Activated CD4-positive, alpha-beta T cell treated with anti-CD3 and anti-CD28 coated beads, Interleukin-2, amount 10 ng/mL, durations not matched to agents 24 days and 14 days (primary cell): ENCODE results near the gene PHKG2. TPM values are rescaled to one million over a fixed set of nuclear protein-coding genes. Genes with fewer than 3 reads are reported as not detected.
A peak's percentile ranks its signal among the peaks of the same experiment; 100 is the strongest.

Experiments
- DNase-seq: peaks from one replicate; pipeline ENCODE4 v3.0.0; 2022
- H3K27ac Mint-ChIP-seq: one replicate; pipeline ENCODE4 v1.8.0; 2022; ENCODE audit warnings: mild to moderate bottlenecking, mixed read lengths
- H3K27me3 Mint-ChIP-seq: one replicate; pipeline ENCODE4 v1.8.0; 2022; ENCODE audit warnings: mixed read lengths
- H3K36me3 Mint-ChIP-seq: one replicate; pipeline ENCODE4 v1.8.0; 2022; ENCODE audit warnings: low read depth, mild to moderate bottlenecking, mixed read lengths
- H3K4me1 Mint-ChIP-seq: one replicate; pipeline ENCODE4 v1.8.0; 2021; ENCODE audit warnings: mixed read lengths
- H3K4me3 Mint-ChIP-seq: one replicate; pipeline ENCODE4 v1.8.0; 2022; ENCODE audit warnings: mild to moderate bottlenecking, moderate library complexity, mixed read lengths
- H3K9me3 Mint-ChIP-seq: one replicate; pipeline ENCODE4 v1.8.0; 2021; ENCODE audit warnings: mixed read lengths
- intact Hi-C: fragments of 100-400 bp; cut with micrococcal nuclease; formaldehyde crosslinking; loops from one replicate; pipeline ENCODE4 v1.15.1; 2023
- total RNA-seq: library from RNA; stranded (reverse); gene quantifications from 2 replicates; pipeline ENCODE4 v1.2.3, GENCODE V29; 2022

The PHKG2 gene
- total RNA-seq, 1 donor from 2014 or later, result 41.0 TPM

GRCh38 chr16:30738984-30739951, 9.0 kb upstream of the PHKG2 start:
- H3K27ac Mint-ChIP-seq, result no peak overlapping the region
- H3K9me3 Mint-ChIP-seq, result no peaks in the 10 kb centered on the region
- H3K36me3 Mint-ChIP-seq, result peaks cover 69% of the 10 kb centered on the region
- no peaks in the 10 kb centered on the region for H3K27me3 Mint-ChIP-seq
- no peak overlapping the region for H3K4me3 Mint-ChIP-seq
- peaks cover 13% of the 10 kb centered on the region for H3K4me1 Mint-ChIP-seq
- DNase-seq, result no peak
- intact Hi-C loops, result no loop called here

GRCh38 chr16:30740364-30741251, 7.6 kb upstream of the PHKG2 start:
- Mint-ChIP-seq H3K9me3 (no peaks in the 10 kb centered on the region), H3K36me3 (peaks cover 69% of the 10 kb centered on the region), H3K4me1 (peaks cover 13% of the 10 kb centered on the region), H3K27me3 (no peaks in the 10 kb centered on the region), H3K4me3 (no peak overlapping the region), H3K27ac (peak overlapping the region; percentile 46)
- DNase-seq, result no peak
- intact Hi-C loops, result loop anchor here (10.0 kb wide), 1 partner anchor 86 kb away; the partner anchor contains the start of genes FBRS and PRR14

GRCh38 chr16:30741461-30741914, 6.7 kb upstream of the PHKG2 start:
- intact Hi-C loops, result loop anchor here (10.0 kb wide), 1 partner anchor 87 kb away; the partner anchor contains the start of genes FBRS and PRR14
- no peak for DNase-seq
- H3K36me3 Mint-ChIP-seq, result peaks cover 61% of the 10 kb centered on the region
- no peaks in the 10 kb centered on the region for H3K27me3 Mint-ChIP-seq
- no peaks in the 10 kb centered on the region for H3K9me3 Mint-ChIP-seq
- no peak overlapping the region for H3K4me3 Mint-ChIP-seq
- no peak overlapping the region for H3K27ac Mint-ChIP-seq
- peaks cover 13% of the 10 kb centered on the region for H3K4me1 Mint-ChIP-seq

GRCh38 chr16:30743716-30744115, 4.5 kb upstream of the PHKG2 start:
- no peak overlapping the region for H3K4me3 Mint-ChIP-seq
- no peaks in the 10 kb centered on the region for H3K27me3 Mint-ChIP-seq
- no peak for DNase-seq
- peak overlapping the region; percentile 2 for H3K27ac Mint-ChIP-seq
- H3K36me3 Mint-ChIP-seq, result peaks cover 49% of the 10 kb centered on the region
- no peaks in the 10 kb centered on the region for H3K9me3 Mint-ChIP-seq
- intact Hi-C loops, result loop anchor here (10.0 kb wide), 1 partner anchor 89 kb away; the partner anchor contains the start of genes FBRS and PRR14
- peaks cover 20% of the 10 kb centered on the region for H3K4me1 Mint-ChIP-seq

- Mint-ChIP-seq H3K27ac (no peak overlapping the region), H3K27me3 (no peaks in the 10 kb centered on the region), H3K9me3 (no peaks in the 10 kb centered on the region), H3K4me3 (no peak overlapping the region), H3K36me3 (peaks cover 46% of the 10 kb centered on the region), H3K4me1 (peaks cover 22% of the 10 kb centered on the region)
- intact Hi-C loops, result loop anchor here (10.0 kb wide), 1 partner anchor 89 kb away; the partner anchor contains the start of genes FBRS and PRR14
- no peak for DNase-seq
These were observed 4.0 kb upstream of the PHKG2 start for GRCh38 chr16:30744183-30744582.

GRCh38 chr16:30745082-30745481, 3.1 kb upstream of the PHKG2 start:
- DNase-seq, result no peak
- peaks cover 29% of the 10 kb centered on the region for H3K4me1 Mint-ChIP-seq
- no peak overlapping the region for H3K4me3 Mint-ChIP-seq
- H3K27ac Mint-ChIP-seq, result peak overlapping the region; percentile 2
- intact Hi-C loops, result loop anchor here (10.0 kb wide), 1 partner anchor 90 kb away; the partner anchor contains the start of genes FBRS and PRR14
- H3K27me3 Mint-ChIP-seq, result no peaks in the 10 kb centered on the region
- H3K9me3 Mint-ChIP-seq, result no peaks in the 10 kb centered on the region
- H3K36me3 Mint-ChIP-seq, result peaks cover 44% of the 10 kb centered on the region

- intact Hi-C loops, result loop anchor here (10.0 kb wide), 1 partner anchor 92 kb away; the partner anchor contains the start of genes FBRS and PRR14
These were observed 1.5 kb upstream of the PHKG2 start for GRCh38 chr16:30746638-30747175.

GRCh38 chr16:30747331-30747730, 894 bp upstream of the PHKG2 start:
- Mint-ChIP-seq H3K4me3 (peak overlapping the region; percentile 94), H3K4me1 (peaks cover 21% of the 10 kb centered on the region), H3K27me3 (no peaks in the 10 kb centered on the region), H3K9me3 (no peaks in the 10 kb centered on the region), H3K27ac (peak overlapping the region; percentile 84), H3K36me3 (peaks cover 33% of the 10 kb centered on the region)
- DNase-seq, result no peak
- intact Hi-C loops, result loop anchor here (10.0 kb wide), 1 partner anchor 93 kb away; the partner anchor contains the start of genes FBRS and PRR14

More at GRCh38 chr16:30746638-30747175, 1.5 kb upstream of the PHKG2 start:
- Mint-ChIP-seq H3K4me1 (peaks cover 21% of the 10 kb centered on the region), H3K27me3 (no peaks in the 10 kb centered on the region), H3K36me3 (peaks cover 39% of the 10 kb centered on the region), H3K27ac (no peak overlapping the region), H3K9me3 (no peaks in the 10 kb centered on the region), H3K4me3 (no peak overlapping the region)
- no peak for DNase-seq

- intact Hi-C loops, result loop anchor here (1.0 to 10.0 kb wide), 4 partner anchors 13 to 94 kb away; partner anchors contain the start of genes CFAP119, FBRS, PRR14 and RNF40
- H3K36me3 Mint-ChIP-seq, result peaks cover 30% of the 10 kb centered on the region
These were observed 615 bp downstream of the PHKG2 start for GRCh38 chr16:30748634-30749445.

GRCh38 chr16:30750201-30750600, 2.0 kb downstream of the PHKG2 start:
- DNase-seq, result no peak
- no peak overlapping the region for H3K27ac Mint-ChIP-seq
- no peaks in the 10 kb centered on the region for H3K9me3 Mint-ChIP-seq
- no peak overlapping the region for H3K4me3 Mint-ChIP-seq
- peaks cover 26% of the 10 kb centered on the region for H3K36me3 Mint-ChIP-seq
- intact Hi-C loops, result no loop called here
- H3K27me3 Mint-ChIP-seq, result no peaks in the 10 kb centered on the region
- H3K4me1 Mint-ChIP-seq, result peaks cover 21% of the 10 kb centered on the region

More at GRCh38 chr16:30748634-30749445, 615 bp downstream of the PHKG2 start:
- Mint-ChIP-seq H3K27ac (peak overlapping the region; percentile 85), H3K4me1 (peaks cover 21% of the 10 kb centered on the region), H3K4me3 (peak overlapping the region; percentile 94), H3K9me3 (no peaks in the 10 kb centered on the region), H3K27me3 (no peaks in the 10 kb centered on the region)
- DNase-seq, result peak; percentile 82

- DNase-seq, result no peak
- Mint-ChIP-seq H3K27ac (no peak overlapping the region), H3K36me3 (peaks cover 28% of the 10 kb centered on the region), H3K4me1 (peaks cover 21% of the 10 kb centered on the region), H3K9me3 (no peaks in the 10 kb centered on the region), H3K27me3 (no peaks in the 10 kb centered on the region), H3K4me3 (peak overlapping the region; percentile 12)
- intact Hi-C loops, result no loop called here
These were observed 2.7 kb downstream of the PHKG2 start for GRCh38 chr16:30750876-30751465.

- DNase-seq, result no peak
- Mint-ChIP-seq H3K9me3 (no peaks in the 10 kb centered on the region), H3K4me1 (peaks cover 12% of the 10 kb centered on the region), H3K4me3 (no peak overlapping the region), H3K27me3 (no peaks in the 10 kb centered on the region), H3K36me3 (peaks cover 25% of the 10 kb centered on the region), H3K27ac (no peak overlapping the region)
- intact Hi-C loops, result no loop called here
These were observed 5.4 kb downstream of the PHKG2 start for GRCh38 chr16:30753596-30753995.
